SK-N-SH (cell line): Measurements from ENCODE around the gene PPT2. TPM values are rescaled to one million over a fixed set of nuclear protein-coding genes. Genes with fewer than 3 reads are reported as not detected.

Source experiments
- CTCF ChIA-PET: fragments of 300-600, 350-600 bp; formaldehyde crosslinking; extraction: SDS; loops from one replicate; lab custom pipeline; 2021; lab: Yijun Ruan, JAX
- POLR2A ChIA-PET: fragments of 350-600 bp; sonication (Branson Sonifier 250); formaldehyde crosslinking; extraction: SDS; loops from one replicate; lab custom pipeline; 2020; ENCODE audit warnings: antibody characterized with exemption, inconsistent platforms; lab: Yijun Ruan, JAX
- DNase-seq: peaks from one replicate; pipeline ENCODE4 v3.0.0; 2012
- H2AFZ ChIP-seq: fragments of 200-600 bp; sonication (generic); 2 replicates; pipeline ENCODE4 v1.8.1; 2016; ENCODE audit warnings: antibody characterized with exemption, mild to moderate bottlenecking, low read depth
- H3F3A ChIP-seq: fragments of 200-600 bp; sonication (generic); replicated peaks from 2 replicates; pipeline ENCODE3; 2016; ENCODE audit warnings: antibody characterized with exemption, mild to moderate bottlenecking; ENCODE audit not compliant: insufficient read depth
- H3K27ac ChIP-seq, 2 experiments: fragments of 200-500 bp in 1 of 2; fragments of 200-600 bp in 1 of 2; sonication (Bioruptor generic) in 1 of 2; sonication (generic), shearing (Covaris generic) in 1 of 2; 2 replicates each; pipeline versions ENCODE4 v1.5.1 to v1.6.1; 2014 to 2016; ENCODE audit warnings: low read depth in 2 of 2, inconsistent platforms in 1 of 2, low read length in 1 of 2, mild to moderate bottlenecking in 1 of 2, mixed read lengths in 1 of 2
- H3K27me3 ChIP-seq: fragments of 200-600 bp; sonication (generic), shearing (Covaris generic); 2 replicates; pipeline ENCODE4 v1.6.1; 2016; ENCODE audit warnings: mixed run types; ENCODE audit not compliant: insufficient read depth
- H3K36me3 ChIP-seq, 2 experiments: fragments of 200-500 bp in 1 of 2; fragments of 200-600 bp in 1 of 2; sonication (Bioruptor generic) in 1 of 2; sonication (generic) in 1 of 2; replicated peaks in 1 of 2; 2 replicates each; pipeline versions ENCODE3 to v1.5.1; 2014 to 2016; ENCODE audit warnings: low read length in 1 of 2, mild to moderate bottlenecking in 1 of 2; ENCODE audit not compliant: insufficient read depth in 2 of 2, control insufficient read depth in 1 of 2
- H3K4me1 ChIP-seq, 2 experiments: fragments of 200-500 bp in 1 of 2; fragments of 200-600 bp in 1 of 2; sonication (Bioruptor generic) in 1 of 2; sonication (generic), shearing (Covaris generic) in 1 of 2; 2 replicates each; pipeline versions ENCODE4 v1.5.1 to v1.6.1; 2014 to 2016; ENCODE audit warnings: low read depth in 1 of 2, low read length in 1 of 2, mixed run types in 1 of 2; ENCODE audit not compliant: insufficient read depth in 2 of 2, control insufficient read depth in 1 of 2
- H3K4me2 ChIP-seq: fragments of 200-600 bp; sonication (generic), shearing (Covaris generic); 2 replicates; pipeline ENCODE4 v1.6.1; 2017; ENCODE audit warnings: mixed run types
- H3K4me3 ChIP-seq, 2 experiments: fragments of 200-500 bp in 1 of 2; fragments of 200-600 bp in 1 of 2; sonication (Bioruptor generic) in 1 of 2; sonication (generic), shearing (Covaris generic) in 1 of 2; 2 replicates each; pipeline versions ENCODE4 v1.5.1 to v1.8.1; 2014 to 2016; ENCODE audit warnings: low read depth in 2 of 2, inconsistent platforms in 1 of 2, low read length in 1 of 2, mild to moderate bottlenecking in 1 of 2, mixed read lengths in 1 of 2, moderate library complexity in 1 of 2
- H3K79me2 ChIP-seq: fragments of 200-600 bp; sonication (generic); 2 replicates; pipeline ENCODE4 v1.8.1; 2017; ENCODE audit warnings: mild to moderate bottlenecking; ENCODE audit not compliant: insufficient read depth
- H3K9ac ChIP-seq: fragments of 200-600 bp; sonication (generic); 2 replicates; pipeline ENCODE4 v1.6.1; 2017; ENCODE audit warnings: mixed run types
- H3K9me2 ChIP-seq: fragments of 200-600 bp; sonication (generic); 2 replicates; pipeline ENCODE4 v1.6.1; 2017; ENCODE audit warnings: mixed run types
- H3K9me3 ChIP-seq: fragments of 200-600 bp; sonication (generic); 2 replicates; pipeline ENCODE4 v1.6.1; 2017; ENCODE audit warnings: mixed run types, mild to moderate bottlenecking, moderate library complexity
- H4K20me1 ChIP-seq: fragments of 200-600 bp; sonication (generic); 2 replicates; pipeline ENCODE4 v1.6.1; 2017; ENCODE audit warnings: mild to moderate bottlenecking, mixed run types; ENCODE audit not compliant: insufficient read depth
- CTCF ChIP-seq: fragments of 200-600 bp; sonication (generic); IDR thresholded peaks from 2 replicates; pipeline ENCODE4 v1.6.1; 2017; ENCODE audit warnings: antibody characterized with exemption, mild to moderate bottlenecking, moderate library complexity
- FOSL2 ChIP-seq: IDR thresholded peaks from 2 replicates; pipeline ENCODE4 v1.4.0; 2012; ENCODE audit warnings: low read depth, mild to moderate bottlenecking, moderate library complexity, borderline replicate concordance
- FOXJ3 ChIP-seq: sonication (generic); formaldehyde crosslinking; IDR thresholded peaks from 2 replicates; pipeline ENCODE4 v1.5.1; 2020; ENCODE audit warnings: mild to moderate bottlenecking, missing genetic modification reagents
- JUND ChIP-seq: IDR thresholded peaks from 2 replicates; pipeline ENCODE4 v1.4.0; 2012
- NFIC ChIP-seq: IDR thresholded peaks from 2 replicates; pipeline ENCODE4 v1.4.0; 2012; ENCODE audit warnings: borderline replicate concordance
- RXRA ChIP-seq: IDR thresholded peaks from 2 replicates; pipeline ENCODE4 v1.4.0; 2012; ENCODE audit warnings: low read depth, mild to moderate bottlenecking, borderline replicate concordance
- SIN3A ChIP-seq: IDR thresholded peaks from 2 replicates; pipeline ENCODE4 v1.6.1; 2012; ENCODE audit warnings: low read depth, mild to moderate bottlenecking, low read length, moderate library complexity, borderline replicate concordance
- SMC3 ChIP-seq: IDR thresholded peaks from 2 replicates; pipeline ENCODE4 v1.6.1; 2012; ENCODE audit warnings: low read depth, low read length, improper control_type of control experiment
- TAF1 ChIP-seq: IDR thresholded peaks from 2 replicates; pipeline ENCODE4 v1.6.1; 2012; ENCODE audit warnings: low read depth, mild to moderate bottlenecking, low read length, moderate library complexity, borderline replicate concordance
- TCF12 ChIP-seq: IDR thresholded peaks from 2 replicates; pipeline ENCODE4 v1.4.0; 2012
- YY1 ChIP-seq: IDR thresholded peaks from 2 replicates; pipeline ENCODE4 v1.4.0; 2012; ENCODE audit warnings: low read depth, mild to moderate bottlenecking
- ZBTB33 ChIP-seq: IDR thresholded peaks from 2 replicates; pipeline ENCODE4 v1.4.0; 2012; ENCODE audit warnings: low read depth, borderline replicate concordance
- WGBS: methylation state at CpG from one replicate; pipeline ENCODE4 v1.1.6; 2017; ENCODE audit warnings: low lambda C conversion rate; 5-methylcytosine and 5-hydroxymethylcytosine counted together
- polyA plus RNA-seq, 3 experiments: library from polyadenylated mRNA; depleted of rRNA; stranded (reverse); fragments of >200 nt; gene quantifications; 2 replicates each; pipeline ENCODE4 v1.2.3, GENCODE V29; 2012
- TF ChIP-seq, protein P1 (sequence below): fragments of 150-350 bp; IDR thresholded peaks from 2 replicates; pipeline ENCODE4 v1.6.1; 2016; ENCODE audit warnings: mild to moderate bottlenecking, low read depth, low read length
- TF ChIP-seq, protein P2 (sequence below): IDR thresholded peaks from 2 replicates; pipeline ENCODE4 v1.4.0; 2012; ENCODE audit warnings: low read depth, borderline replicate concordance
- TF ChIP-seq, protein P3 (sequence below): IDR thresholded peaks from 2 replicates; pipeline ENCODE4 v1.6.1; 2012; ENCODE audit warnings: mild to moderate bottlenecking, low read depth, low read length, moderate library complexity

PPT2 gene
- polyA plus RNA-seq, 1 of the 3 experiments (the other 2 are of a cell fraction): 32.7 TPM

DNA sequence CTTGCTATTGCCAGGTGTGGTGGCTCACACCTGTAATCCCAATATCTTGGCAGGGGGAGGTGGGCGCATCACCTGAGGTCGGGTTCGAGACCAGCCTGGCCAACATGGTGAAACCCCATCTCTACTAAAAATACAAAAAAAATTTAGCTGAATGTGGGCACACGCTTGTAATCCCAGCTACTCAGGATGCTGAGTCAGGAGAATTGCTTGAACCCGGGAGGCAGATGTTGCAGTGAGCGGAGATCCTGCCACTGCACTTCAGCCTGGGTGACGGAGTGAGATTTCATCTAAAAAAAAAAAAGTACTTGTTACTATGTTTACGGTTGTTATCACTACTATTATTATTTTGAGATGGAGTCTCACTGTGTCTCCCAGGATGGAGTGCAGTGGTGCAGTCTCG lies 3.0 kb downstream of the PPT2 start:
- Histone ChIP-seq H3K36me3 (peaks cover 16 to 22% of the 10 kb centered on the region in 2 experiments), H3K9me2 (no peaks in the 10 kb centered on the region), H3K4me2 (no peak overlapping the region), H3K4me1 (peaks cover 13 to 26% of the 10 kb centered on the region in 2 experiments; a peak in 3 of 4 replicates), H3K9ac (no peak overlapping the region), H3K9me3 (no peaks in the 10 kb centered on the region), H3K27ac (no peak overlapping the region), H4K20me1 (no peaks in the 10 kb centered on the region), H3K27me3 (no peaks in the 10 kb centered on the region), H2AFZ (no peak overlapping the region), H3F3A (peaks cover 4% of the 10 kb centered on the region), H3K4me3 (no peak overlapping the region), H3K79me2 (peaks cover 19% of the 10 kb centered on the region)
- no peak for DNase-seq
- POLR2A ChIA-PET: no interaction called here
- no peak for TF ChIP-seq CTCF
- no peak for TF ChIP-seq SIN3A
- TF ChIP-seq RXRA: no peak
- CTCF ChIA-PET: interaction anchor here (1.3 kb wide), 1 partner anchor 109 kb away, joined by 4 read pairs; no protein-coding TSS in a partner anchor
- WGBS: 98% methylated on average over 9 of the region's 9 CpGs

DNA sequence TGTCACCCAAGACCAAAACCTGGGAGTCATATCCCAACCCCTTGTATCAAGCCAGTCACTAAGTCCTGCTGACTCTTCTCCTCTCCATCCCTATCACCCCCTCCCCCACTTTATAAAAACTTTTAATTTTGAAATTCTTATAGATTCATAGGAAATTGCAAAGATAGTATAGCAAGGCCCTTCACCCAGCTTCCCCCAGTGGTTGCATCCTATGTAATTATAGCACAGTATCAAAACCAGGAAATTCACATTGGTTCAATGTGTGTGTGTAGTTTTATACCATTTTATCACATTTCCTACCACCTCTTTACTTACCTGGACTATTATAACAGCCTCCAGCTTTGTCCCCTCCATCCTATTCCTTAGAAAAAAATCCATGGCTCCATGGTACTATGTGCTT lies 4.1 kb downstream of the PPT2 start:
- no peaks in the 10 kb centered on the region for H3K9me3 ChIP-seq
- DNase-seq: no peak
- no peaks in the 10 kb centered on the region for H3K9me2 ChIP-seq
- no peak overlapping the region for H2AFZ ChIP-seq
- peaks cover 3 to 15% of the 10 kb centered on the region in 2 experiments; a peak in 2 of 4 replicates for H3K4me1 ChIP-seq
- H3K27me3 ChIP-seq: no peaks in the 10 kb centered on the region
- H3K36me3 ChIP-seq: peaks cover 16 to 26% of the 10 kb centered on the region in 2 experiments
- H4K20me1 ChIP-seq: no peaks in the 10 kb centered on the region
- H3K4me3 ChIP-seq: no peak overlapping the region
- ChIA-PET CTCF (interaction anchor here (1.3 to 3.8 kb wide), 2 partner anchors 39 to 110 kb away, joined by 4 to 14 read pairs; no protein-coding TSS in a partner anchor), POLR2A (interaction anchor here (0.5 kb wide), 1 partner anchor 36 kb away, joined by 3 read pairs; no protein-coding TSS in a partner anchor)
- H3K9ac ChIP-seq: no peak overlapping the region
- H3K27ac ChIP-seq: no peak overlapping the region
- no peaks in the 10 kb centered on the region for H3F3A ChIP-seq
- peaks cover 19% of the 10 kb centered on the region for H3K79me2 ChIP-seq
- no peak overlapping the region for H3K4me2 ChIP-seq
- TF ChIP-seq YY1 (no peak), FOSL2 (no peak), NFIC (no peak), CTCF (no peak), ZBTB33 (no peak), TCF12 (no peak), RXRA (no peak), FOXJ3 (CRISPR knock-in tag) (no peak), SMC3 (no peak), TAF1 (no peak), JUND (no peak)
- TF ChIP-seq, protein P1, sequence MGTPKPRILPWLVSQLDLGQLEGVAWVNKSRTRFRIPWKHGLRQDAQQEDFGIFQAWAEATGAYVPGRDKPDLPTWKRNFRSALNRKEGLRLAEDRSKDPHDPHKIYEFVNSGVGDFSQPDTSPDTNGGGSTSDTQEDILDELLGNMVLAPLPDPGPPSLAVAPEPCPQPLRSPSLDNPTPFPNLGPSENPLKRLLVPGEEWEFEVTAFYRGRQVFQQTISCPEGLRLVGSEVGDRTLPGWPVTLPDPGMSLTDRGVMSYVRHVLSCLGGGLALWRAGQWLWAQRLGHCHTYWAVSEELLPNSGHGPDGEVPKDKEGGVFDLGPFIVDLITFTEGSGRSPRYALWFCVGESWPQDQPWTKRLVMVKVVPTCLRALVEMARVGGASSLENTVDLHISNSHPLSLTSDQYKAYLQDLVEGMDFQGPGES: no peak
- TF ChIP-seq, protein P2, sequence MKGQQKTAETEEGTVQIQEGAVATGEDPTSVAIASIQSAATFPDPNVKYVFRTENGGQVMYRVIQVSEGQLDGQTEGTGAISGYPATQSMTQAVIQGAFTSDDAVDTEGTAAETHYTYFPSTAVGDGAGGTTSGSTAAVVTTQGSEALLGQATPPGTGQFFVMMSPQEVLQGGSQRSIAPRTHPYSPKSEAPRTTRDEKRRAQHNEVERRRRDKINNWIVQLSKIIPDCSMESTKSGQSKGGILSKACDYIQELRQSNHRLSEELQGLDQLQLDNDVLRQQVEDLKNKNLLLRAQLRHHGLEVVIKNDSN: no peak
- TF ChIP-seq, protein P3, sequence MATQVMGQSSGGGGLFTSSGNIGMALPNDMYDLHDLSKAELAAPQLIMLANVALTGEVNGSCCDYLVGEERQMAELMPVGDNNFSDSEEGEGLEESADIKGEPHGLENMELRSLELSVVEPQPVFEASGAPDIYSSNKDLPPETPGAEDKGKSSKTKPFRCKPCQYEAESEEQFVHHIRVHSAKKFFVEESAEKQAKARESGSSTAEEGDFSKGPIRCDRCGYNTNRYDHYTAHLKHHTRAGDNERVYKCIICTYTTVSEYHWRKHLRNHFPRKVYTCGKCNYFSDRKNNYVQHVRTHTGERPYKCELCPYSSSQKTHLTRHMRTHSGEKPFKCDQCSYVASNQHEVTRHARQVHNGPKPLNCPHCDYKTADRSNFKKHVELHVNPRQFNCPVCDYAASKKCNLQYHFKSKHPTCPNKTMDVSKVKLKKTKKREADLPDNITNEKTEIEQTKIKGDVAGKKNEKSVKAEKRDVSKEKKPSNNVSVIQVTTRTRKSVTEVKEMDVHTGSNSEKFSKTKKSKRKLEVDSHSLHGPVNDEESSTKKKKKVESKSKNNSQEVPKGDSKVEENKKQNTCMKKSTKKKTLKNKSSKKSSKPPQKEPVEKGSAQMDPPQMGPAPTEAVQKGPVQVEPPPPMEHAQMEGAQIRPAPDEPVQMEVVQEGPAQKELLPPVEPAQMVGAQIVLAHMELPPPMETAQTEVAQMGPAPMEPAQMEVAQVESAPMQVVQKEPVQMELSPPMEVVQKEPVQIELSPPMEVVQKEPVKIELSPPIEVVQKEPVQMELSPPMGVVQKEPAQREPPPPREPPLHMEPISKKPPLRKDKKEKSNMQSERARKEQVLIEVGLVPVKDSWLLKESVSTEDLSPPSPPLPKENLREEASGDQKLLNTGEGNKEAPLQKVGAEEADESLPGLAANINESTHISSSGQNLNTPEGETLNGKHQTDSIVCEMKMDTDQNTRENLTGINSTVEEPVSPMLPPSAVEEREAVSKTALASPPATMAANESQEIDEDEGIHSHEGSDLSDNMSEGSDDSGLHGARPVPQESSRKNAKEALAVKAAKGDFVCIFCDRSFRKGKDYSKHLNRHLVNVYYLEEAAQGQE: no peak
